ENCODE data around the gene TRIM10.

DNA sequence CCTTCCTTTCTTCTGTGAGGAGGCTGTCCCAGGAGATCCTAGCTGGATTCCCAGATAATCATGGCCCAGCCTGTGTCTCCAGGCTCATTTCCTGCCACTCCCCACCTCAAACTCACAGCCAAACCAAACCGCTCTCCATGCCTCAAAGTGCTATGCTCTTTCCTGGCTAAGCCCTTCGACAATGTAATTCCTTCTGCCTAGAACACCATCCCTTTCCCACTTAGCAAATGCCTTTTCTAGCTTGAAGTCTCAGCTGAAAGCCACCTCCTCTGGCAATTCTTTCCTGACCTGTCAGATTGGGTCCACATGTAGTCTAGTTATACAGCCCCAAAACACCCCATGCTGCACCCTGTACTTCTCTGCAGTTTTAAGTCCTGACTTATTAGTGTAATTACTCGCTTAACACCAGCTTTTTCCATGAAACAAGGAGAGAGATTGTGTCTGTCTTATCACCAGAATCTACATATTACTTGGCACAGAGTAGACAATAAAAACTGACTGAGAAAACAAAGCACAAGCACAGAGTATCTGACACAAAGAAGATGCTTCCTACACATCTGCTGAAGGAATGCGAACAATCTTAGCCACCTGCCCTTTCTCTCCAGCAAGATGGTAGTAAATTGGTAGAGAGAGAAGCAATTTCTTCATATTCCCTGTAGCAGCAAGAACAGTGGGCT lies 46.7 kb upstream of the TRIM10 start:
- TF ChIP-seq ZNF645 (tag by site-specific recombination; IDR thresholded peaks at IDR 0.05) (no peak), ZNF292 (tag by site-specific recombination; IDR thresholded peaks at IDR 0.05; ENCODE audit: borderline replicate concordance, low read depth) (no peak)
